ENCODE measurements around the gene USP2.
A peak's percentile ranks its signal among the peaks of the same experiment; 100 is the strongest.
"Not testable (repeated sequence)": the region's sequence is repeated elsewhere in the genome, so short reads cannot be mapped to it uniquely, and the experiment has no call there.

USP2 gene

DNA sequence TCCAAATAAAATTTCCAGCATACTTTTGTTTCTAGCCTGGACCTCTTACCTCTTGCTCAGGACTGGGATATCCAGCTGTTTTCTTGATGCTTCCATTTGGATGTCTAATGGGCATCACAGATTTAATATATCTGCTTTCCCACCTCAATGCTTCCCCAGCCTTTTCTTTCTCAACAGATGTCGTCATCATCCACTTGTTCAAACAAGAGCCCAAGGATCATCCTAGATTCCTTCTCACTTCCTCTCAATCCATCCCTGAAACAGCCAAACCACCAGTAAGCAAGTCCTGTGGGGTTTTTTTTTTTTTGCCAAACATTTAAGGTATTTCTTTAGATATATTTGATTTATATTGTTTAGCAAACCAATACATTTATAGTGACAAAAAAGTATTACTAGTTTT lies 29.0 kb upstream of the USP2 start:
- DNase-seq = no peak

DNA sequence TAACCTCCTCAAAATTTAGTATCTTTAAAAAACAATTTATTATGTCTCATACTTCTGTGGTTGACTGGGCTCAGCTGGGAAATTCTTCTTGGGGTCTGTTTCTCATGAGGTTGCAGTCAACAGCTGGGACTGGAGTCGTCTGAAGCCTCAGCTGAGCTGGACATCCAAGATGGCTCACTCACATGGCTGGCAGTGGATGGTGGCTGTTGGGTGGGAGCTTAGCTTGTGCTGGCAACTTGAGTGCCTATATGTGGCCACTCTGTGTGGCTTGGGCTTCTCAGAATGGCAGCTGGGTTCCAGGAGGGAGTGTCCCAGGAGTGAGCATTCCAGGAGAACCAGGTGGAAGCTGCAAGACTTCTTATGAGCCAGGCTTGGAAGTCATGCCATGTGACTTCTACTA lies 28.2 kb upstream of the USP2 start:
- DNase-seq = no peak

DNA sequence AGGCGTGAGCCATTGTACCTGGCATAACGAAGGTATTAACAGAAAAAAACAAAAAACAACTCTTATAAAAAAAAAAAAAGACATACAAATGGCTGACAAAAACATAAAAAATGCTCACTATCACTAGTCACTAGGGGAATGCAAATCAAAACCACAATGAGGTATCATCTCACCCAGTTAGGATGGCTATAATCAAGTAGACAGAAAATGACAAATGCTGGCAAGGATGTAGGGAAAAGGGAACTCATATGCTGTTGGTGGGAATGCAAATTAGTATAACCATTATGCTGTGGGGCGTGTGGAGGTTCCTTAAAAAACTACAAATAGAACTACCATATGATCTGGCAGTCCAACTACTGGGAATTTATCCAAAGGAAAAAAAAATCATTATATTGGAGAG lies 24.5 kb upstream of the USP2 start:
- DNase-seq = no peak

DNA sequence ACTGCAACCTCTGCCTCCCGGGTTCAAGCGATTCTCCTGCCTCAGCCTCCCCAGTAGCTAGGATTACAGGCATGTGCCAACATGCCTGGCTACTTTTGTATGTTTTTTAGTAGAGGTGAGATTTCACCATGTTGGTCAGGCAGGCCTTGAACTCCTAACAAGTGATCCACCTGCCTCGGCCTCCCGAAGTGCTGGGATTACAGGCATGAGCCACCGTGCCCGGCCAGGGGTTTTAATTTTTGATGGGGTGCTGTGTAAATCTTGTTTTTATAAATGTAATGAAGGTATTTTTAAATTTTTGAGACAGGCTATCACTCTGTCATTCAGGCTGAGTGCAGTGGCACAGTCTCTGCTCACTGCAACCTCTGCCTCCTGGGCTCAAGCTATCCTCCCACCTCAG lies 24.0 kb upstream of the USP2 start:
- DNase-seq = not testable (repeated sequence)

DNA sequence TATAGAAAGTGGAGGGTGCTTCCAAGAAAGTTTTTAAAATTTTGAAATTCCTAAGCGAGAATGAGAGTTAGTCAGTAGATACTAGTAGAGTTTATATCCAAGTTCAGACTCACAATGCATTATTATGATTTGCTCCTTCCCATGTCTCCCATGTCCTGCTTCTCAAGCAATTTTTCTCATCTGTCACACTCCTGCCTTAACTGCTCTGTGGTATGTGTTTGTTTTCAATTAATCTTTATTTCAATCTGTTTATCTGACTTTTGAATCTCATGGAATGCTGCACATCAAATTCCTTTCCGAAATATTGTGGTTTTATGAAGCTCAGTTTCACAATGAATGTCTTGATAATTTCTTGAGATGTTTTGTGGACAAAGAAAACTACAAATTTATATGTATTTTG lies 23.4 kb upstream of the USP2 start:
- DNase-seq = no peak

DNA sequence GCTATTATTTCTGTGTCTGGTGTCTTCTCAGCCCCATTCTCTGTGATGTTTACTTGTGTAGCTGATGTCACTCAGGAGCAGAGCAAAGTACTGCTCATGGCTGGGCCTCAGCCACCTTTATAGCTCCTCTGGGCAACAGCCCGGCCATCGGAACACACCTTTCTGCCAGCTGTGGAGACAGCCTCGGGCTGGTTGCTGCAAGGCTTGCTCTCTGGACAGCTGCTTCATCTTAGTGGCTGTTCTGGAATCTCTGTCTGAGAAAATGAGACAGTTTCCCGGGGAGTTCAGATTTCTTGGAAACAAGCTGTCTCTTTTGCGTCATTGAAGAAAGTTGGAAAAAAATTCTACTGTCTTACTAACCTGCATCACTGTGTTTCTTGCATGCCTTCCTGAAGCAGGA lies 21.5 kb upstream of the USP2 start:
- no peak for DNase-seq

DNA sequence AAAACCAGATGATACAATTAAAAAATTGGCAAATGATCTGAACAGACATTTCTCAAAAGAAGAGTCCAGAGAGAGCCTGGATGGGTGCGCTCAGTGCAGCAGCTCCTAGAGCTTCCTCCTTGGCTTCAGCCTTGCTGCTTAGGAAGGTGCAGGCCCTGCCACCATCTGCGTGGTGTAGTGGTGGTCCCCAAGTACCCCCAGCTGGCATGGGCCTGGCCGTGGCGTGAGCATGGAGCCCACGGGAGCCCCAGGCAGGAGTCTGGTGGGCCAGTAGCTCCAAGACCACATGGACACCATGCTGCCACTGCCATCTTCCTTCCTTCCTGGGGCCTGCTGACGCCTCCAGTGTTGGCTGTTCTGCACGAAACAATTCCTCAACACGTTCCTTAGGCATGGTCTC lies 21.0 kb upstream of the USP2 start:
- no peak for DNase-seq

DNA sequence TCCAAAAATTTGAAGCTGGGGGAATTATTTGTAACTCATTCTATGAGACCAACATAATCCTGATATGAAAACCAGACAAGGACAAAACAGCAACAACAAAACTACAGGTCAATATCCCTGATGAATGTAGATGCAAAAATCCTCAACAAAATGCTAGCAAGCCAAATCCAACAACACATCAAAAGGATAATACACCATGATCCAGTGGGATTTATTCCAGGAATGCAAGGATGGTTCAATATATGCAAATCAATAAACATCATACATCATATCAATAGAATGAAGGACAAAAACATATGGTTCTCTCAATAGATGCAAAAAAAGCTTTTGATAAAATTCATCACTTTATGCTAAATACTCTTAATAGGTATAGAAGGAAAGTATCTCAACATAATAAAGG lies 19.4 kb upstream of the USP2 start:
- no peak for DNase-seq

DNA sequence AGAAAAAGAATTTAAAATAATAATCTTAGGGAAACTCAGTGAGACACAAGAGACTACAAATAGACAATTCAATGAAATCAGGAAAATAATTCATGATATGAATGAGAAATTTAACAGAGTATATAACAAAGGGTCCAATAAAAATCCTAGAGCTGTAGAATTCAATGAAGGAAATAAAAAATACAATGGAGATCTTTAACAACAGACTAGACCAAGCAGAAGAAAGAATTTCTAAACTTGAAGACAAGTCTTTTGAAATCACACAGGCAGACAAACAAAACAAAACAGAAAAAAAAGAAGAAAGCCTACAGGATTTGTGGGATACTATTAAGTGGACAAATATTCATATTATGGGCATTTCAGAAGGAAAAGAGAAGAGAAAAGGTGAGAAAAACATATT lies 16.2 kb upstream of the USP2 start:
- DNase-seq = no peak

DNA sequence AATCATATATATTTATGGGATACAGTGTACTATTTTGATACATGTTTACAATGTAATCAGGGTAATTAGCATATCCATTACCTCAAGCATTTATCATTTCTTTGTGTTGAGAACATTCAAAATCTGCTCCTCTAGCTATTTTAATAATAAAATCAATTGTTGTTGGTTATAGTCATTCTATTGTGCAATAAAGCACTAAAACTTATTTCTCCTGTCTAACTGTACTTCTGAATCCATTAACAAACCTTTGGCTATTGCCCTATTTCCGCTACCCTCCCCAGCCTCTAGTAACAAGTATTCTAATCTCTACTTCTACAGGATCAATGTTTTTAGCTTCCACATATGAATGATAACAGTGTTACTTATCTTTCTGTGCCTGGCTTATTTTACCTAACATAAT lies 15.3 kb upstream of the USP2 start:
- no peak for DNase-seq

DNA sequence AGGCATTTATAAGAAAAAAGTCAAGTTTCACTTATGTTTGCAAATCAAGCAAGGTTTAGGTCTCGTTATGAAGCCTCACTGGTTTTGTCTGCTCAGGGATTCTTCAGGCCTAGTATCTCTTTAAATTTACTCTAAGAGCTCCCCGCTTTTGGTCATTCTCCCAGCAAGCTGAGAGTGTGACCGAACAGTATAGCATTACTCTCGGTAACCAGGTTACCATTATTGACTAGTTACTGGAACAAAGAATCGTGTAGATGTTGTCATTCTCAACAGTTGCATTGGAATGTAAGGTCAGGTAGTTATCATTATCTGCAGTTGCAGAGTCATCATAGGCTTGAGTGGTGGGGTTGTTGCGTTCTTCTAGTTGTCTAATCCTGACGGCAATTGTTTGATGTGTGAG lies 9.8 kb upstream of the USP2 start:
- no peak for DNase-seq

DNA sequence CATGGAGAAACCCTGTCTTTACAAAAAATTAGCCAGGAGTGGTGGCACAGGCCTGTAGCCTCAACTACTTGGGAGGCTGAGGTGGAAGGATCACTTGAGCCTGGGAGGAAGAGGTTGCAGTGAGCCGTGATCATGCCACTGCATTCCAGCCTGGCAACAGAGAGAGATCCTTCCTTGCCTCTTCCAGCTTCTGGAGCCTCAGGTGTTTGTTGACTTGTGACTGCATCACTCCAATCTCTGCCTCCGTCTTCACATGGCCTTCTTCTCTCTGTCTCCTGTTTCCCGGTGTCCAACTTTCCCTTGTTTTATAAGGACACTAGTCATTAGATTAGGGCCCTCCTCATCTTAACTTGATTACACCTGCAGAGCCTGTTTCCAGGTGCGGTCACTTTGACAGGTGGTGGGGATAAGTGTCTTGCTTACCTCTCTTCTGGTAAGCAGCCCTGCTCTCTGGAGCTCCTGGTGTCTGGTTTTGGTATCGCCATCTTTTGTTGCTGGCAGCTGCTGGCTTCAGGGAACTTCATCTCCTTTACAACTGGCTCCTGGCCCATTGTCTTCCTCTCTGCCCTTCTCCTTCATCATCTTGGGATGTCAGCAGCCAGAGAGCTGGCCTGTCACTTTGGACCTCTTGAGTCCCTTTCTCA lies 8.2 kb upstream of the USP2 start:
- peak; percentile 4 to 8 for DNase-seq

DNA sequence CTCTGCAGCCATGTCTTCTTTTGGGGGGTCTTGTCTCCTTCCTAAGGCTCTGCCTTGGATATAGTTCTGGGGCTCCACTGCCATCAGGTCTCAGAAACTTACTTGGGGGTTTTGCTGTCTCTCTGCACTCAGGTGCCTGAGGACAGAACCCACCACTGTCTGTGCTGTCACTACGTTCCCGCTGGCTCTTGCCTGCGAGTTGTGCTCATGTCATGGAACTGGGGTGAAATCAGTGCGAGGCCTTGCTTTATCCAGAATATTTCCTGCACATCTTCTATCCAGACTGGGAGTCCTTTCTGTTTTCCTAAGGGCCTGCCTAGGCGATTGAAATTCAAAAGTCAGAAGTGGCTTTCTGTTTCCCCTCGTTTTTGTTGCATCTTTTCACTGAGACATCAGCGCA lies 6.6 kb upstream of the USP2 start:
- DNase-seq = no peak

DNA sequence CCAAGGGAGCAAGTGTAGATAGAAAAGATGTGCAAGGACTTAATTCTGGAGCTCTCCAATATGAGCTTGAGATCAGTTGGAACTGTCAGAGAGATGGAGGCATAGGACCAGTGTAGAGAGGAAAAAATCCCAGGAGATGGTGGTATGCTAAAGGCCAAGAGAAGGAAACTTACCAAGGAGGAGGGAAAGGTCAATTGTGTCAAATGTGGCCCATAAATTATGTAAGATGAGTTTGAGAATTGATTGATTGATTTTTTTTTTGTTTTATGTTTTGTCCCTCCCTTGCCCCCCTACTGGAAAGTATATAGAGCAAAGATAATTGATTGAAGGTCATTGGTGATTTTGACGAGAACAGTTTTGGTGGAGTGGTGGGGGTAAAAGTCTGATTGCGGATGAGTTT lies 2.8 kb upstream of the USP2 start:
- DNase-seq = no peak

DNA sequence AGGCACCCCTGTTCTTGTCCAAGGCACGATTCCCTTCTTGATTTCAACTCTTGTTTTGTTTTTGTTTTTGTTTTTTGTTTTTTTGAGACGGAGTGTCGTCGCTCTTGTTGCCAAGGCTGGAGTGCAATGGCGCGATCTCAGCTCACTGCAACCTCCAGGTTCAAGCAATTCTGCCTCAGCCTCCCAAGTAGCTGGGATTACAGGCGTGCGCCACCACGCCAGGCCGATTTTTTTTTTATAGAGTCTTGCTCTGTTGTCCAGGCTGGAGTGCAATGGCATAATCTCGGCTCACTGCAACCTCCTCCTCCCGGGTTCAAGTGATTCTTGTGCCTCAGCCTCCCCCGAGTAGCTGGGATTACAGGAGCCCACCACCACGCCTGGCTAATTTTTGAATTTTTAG lies 1.0 kb upstream of the USP2 start:
- DNase-seq = not testable (repeated sequence)

DNA sequence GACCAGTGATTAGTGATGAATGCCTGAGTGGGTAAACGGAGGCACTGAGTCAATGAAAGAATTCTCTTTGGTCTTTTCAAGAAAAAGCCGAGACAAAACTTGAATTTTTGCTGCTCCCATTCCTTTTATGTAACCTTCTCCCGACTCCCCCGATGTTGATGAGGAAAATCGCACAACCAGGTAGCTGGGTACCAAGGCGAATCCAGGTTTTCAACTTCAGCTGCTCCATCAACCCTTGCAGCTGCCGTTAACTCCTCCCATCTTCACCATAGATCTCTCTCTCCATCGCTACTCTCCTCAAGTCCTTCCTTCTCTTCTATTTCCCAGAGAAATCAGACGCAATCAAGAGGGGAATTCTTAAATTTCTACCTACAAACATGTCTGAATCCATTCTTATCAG lies 611 bp upstream of the USP2 start:
- no peak for DNase-seq

DNA sequence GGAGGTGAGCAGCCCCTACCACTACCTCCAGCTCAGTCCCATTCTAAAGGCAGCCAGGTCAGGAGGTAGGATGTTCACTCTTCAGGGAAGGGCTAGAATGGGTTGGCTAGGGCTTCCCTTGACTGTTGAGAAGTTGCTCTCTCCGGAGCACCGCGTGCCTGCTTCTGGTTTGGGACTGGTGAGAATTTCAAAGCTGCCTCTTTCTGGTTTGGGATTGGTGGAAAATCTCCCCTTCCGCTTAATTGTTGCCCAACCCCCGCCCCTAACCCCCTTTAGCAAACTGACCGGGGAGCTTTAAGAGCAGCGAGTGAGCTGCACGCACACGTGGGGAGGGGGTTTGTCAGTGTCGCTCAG lies 686 bp downstream of the USP2 start:
- no peak for DNase-seq

DNA sequence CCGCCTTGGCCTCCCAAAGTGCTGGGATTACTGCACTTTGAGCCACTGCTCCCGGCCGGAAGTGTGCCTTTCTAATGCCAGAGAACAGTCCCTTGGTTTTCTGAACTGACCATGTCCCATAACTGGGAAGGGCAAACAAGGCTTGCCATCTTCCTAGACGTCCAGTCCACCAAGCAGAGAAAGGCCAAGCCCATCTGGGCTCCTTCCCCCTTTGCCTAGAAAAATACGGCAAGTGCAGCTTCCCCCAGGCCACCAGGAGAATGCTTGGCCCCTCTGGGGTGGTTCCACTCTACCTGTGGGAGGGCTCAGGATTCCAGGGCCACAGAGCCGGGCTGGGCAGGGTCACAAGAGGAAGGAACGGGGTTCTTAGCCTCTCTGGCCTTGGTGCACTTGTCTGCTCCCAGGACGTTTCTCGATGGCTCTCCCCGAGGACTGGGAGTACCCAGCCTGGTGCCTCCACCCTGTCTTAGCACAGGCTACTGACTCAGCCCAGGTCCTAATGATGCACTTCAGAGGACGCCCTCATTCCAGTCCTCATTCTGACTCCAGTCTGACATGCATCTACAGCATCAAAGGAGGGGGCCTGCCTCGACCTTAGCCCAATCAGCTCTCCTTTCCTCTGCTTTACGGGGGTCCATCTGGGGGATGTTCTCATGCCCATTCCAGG lies 1.2 kb downstream of the USP2 start:
- DNase-seq = no peak

DNA sequence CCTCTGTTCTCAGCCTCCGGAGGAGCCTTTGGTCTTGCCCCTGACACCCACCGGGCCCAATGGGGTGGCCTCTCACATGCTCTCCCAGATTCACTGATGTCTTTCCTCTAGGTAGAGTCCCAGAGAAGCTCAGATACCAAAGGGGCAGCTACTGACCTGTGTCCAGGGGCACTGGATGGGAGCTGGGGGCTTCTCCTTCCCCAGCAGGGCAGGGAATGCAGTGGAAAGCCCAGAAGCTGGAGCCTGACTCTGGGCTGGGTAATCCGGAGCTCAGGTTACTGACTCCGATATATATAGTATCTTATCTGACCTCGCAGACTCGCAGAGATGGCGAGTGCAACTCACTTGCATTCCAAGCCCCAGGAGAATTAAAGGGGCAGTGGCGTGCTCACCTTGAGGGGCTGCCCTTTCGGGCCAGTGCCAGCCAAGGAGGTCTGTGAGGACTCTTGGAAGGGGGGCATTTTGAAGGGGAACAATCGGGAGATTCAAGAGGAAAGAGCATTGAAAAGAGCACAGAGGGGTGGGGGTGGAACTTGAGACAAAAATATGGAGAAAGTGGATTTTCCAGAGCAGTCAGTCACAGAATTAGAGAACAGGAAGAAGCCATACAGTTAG lies 2.5 kb downstream of the USP2 start:
- no peak for DNase-seq

DNA sequence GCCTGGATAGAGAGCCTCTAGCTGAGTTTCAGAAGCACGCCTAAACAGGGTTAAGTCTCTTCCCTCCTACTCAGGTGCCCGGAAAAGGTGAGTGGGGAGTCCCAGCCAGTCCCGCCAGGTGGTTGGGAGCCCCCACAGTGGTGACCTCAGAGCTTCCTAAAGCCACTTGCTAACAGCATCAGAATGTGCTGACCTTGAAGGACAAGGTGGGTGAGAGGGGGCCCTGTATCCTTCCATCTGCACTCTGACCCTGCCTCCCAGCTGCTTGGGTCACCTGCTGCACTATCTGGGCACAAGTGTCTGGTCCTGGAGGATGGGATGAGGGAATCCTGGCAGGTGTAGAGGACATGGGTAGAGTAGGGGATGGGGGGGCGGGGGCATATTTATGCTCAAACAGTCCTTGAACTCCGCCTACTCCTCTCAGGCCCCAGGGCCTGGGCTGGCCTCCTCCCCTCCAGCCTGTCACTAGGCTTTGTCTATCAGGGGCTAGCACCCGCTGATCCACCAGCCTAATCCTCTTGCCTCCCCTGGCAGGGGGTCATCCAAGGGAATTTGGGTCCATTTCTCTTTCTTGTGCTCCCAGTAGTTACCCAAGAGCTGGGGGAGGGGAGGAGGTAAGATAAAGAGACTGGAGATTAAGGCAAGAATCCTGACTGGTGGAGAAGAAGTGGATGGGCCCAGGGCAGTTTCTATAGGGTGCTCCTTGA lies 3.4 kb downstream of the USP2 start:
- DNase-seq = no peak

DNA sequence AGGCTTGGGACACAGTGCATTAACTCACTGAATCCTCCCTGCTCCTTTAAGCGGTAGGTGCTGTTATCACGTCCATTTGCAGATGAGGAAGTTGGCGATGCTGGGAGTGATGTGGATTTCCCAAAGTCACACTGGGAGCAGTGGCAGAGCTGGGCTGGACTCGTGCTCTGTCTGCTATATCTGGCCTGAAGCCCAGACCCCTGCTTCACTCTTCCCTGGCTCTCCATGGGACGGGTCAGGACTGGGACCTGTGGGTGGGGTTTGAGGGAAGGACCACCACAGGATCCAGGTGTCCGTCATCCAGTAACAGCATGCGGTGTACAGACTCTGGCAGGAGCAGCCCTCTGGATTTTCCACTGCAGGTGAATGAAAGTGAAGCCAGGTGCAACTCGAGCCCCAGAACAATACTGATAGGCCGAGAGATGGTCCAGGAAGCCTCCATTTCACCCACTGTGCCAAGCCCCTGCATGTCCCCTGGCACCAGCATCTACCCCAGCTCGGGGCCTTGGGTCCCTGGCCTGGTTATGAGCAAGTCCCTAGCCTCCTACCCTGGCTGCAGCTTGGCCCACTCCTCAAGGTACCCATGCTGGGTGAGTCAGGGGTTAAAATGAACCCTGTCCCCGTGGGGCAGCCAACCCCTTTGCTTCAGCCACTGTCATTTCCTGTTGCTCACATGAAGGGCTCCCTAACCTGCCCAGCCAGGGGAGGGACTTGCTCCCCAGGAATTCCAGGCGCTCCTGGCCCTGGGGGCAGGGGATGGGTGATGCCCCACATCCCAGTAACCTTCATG lies 4.2 kb downstream of the USP2 start:
- DNase-seq = no peak

DNA sequence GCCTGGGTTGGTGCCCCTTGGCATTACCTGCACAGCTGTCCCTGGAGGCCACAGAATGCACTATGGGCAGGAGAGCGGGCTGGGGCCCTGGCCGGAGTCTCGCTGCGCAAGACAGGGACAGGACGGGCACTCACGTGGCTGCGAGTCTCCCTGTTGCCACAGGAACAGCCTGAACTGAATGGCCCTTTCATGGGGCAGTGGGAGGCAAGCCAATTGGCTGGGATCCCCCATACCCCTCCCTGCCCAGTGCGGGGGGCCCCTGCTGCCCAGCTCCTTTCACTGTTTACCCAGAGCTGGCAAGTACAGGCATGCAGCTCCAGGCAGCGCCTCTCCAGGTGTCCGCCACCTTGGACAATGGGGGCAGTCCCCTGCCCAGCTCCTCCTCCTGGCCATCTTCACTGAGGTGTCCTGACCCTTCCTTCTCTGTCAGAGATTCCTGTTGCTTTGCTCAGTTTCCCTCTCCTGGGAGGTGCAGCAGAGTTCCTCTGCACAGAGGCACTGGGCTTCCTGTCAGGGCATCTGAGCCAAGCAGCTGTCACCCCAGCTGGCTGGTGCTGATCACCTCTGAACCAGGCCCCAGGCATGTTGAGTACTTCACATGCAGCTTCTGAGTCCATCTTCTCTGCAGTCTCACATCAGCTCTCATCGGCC lies 5.2 kb downstream of the USP2 start:
- peak; percentile 61 to 80 for DNase-seq
